B cell (primary cell): Measurements from ENCODE around the gene SWAP70.

Experiments
- EZH2 ChIP-seq: IDR thresholded peaks from 2 replicates; pipeline ENCODE4 v1.6.1; 2012; ENCODE audit warnings: borderline replicate concordance, low read depth, mild to moderate bottlenecking, moderate library complexity, low read length; ENCODE audit not compliant: insufficient read depth, poor library complexity, severe bottlenecking
- TF ChIP-seq, protein P1 (sequence below): fragments of 200-600 bp; IDR thresholded peaks from one replicate; pipeline ENCODE4 v1.8.0; 2022; ENCODE audit warnings: antibody characterized with exemption, mild to moderate bottlenecking

DNA sequence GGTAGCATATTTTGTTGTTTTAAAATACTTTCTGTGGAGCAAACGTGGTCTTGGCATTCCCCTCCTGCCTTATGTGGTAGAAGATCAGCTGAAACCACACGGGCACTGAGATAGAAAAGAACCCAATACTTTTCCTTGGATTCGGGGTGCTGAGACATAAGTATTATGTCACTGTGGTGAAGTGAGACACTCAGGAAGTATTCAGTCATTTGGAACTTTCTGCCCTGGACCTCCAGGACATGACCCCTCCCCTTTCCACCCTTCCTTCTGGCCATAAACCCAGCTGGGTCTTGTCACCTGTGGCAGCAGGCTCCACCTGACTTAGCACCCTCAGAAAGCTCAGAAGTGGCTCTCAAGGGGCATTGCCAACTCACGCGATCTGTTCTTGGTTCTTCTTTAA is 123.4 kb downstream of the SWAP70 start:
- no peak for TF ChIP-seq EZH2
- TF ChIP-seq, protein P1, sequence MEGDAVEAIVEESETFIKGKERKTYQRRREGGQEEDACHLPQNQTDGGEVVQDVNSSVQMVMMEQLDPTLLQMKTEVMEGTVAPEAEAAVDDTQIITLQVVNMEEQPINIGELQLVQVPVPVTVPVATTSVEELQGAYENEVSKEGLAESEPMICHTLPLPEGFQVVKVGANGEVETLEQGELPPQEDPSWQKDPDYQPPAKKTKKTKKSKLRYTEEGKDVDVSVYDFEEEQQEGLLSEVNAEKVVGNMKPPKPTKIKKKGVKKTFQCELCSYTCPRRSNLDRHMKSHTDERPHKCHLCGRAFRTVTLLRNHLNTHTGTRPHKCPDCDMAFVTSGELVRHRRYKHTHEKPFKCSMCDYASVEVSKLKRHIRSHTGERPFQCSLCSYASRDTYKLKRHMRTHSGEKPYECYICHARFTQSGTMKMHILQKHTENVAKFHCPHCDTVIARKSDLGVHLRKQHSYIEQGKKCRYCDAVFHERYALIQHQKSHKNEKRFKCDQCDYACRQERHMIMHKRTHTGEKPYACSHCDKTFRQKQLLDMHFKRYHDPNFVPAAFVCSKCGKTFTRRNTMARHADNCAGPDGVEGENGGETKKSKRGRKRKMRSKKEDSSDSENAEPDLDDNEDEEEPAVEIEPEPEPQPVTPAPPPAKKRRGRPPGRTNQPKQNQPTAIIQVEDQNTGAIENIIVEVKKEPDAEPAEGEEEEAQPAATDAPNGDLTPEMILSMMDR, result no peak
